GM18519 (cell line): ENCODE measurements around the gene TRPM1.

Experiments used
- ATAC-seq: cut with Tn5 transposase; IDR thresholded peaks from one replicate; pipeline ENCODE4 v1.9.1; 2021; ENCODE audit warnings: mild to moderate bottlenecking, moderate library complexity; ENCODE audit not compliant: unreplicated experiment, low FRiP score

Gene TRPM1

DNA sequence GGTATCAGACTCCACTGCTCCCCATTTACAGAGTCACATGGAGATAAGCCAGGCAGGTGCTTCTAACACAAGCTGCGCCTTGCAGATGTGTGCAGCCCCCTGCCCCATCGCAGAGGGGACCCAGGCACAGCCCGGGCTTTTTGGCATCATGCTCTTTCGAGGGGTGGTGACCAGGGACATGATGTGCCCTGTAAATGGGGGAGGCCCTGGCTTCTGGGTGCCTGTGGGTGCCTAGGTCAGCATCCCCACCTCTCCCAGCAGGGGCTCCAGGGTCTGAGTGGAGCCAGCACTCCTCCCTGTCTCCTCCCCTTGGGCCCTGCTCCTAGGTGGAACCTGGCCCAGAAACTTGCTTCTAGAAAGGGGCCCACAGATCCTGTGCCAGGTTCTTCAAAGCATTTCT lies 15.2 kb downstream of the TRPM1 start:
- no peak for ATAC-seq

DNA sequence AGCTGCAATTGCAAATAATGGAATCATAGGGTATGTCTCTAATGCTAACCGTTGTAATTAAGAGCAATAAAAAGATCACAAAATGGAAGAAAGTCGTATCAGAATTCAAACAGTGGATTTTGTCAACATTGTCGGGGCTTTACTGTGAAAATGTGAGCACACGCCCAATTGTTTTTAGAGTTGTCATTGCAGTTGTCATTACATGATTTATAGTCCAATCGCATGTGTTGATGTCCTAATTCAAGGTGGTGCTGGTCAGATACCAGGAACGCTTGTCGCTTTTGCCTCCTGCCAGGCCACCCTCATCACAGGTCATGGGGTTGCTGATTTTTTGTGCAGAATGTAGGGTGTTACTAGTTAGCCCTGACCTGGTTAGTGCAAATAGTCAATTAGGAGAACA lies 16.2 kb downstream of the TRPM1 start:
- no peak for ATAC-seq

DNA sequence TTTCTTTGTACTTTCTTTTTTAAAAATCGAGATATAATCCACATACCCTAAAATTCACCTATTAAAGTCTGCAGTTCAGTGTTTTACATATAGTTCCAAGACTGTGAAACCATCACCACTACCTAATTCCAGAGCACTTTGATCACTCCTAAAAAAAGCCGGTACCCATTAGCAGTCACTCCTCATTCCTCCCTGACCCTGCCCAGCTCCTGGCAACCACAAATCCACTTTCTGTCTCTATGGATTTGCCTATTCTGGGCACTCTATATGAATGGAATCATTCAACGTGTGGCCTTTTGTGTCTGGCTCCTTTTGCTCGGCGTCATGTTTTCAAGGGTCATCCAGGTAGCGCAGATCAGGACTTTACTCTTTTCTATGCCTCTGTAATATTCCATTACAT lies 17.3 kb downstream of the TRPM1 start:
- ATAC-seq = no peak

DNA sequence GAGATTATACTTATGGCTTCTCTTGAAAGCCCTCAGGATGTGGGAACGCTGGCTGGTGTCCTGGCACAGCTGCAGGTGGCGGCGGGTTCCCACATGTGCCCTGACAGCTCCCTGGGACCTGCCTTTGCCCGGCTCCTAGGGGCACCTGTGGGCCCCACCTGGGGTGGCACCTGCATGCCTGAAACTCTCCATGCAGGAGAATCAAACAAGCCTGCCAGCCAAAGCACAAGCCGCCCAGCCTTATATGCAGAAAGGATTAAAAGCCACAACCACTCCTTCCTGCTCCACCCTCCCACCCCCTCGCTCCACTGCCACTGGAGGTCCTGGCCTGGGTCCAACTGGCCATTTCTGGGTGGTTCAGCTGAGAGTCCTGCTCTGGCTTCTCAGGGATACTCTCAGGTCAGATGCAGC lies 18.1 kb downstream of the TRPM1 start:
- ATAC-seq = no peak

DNA sequence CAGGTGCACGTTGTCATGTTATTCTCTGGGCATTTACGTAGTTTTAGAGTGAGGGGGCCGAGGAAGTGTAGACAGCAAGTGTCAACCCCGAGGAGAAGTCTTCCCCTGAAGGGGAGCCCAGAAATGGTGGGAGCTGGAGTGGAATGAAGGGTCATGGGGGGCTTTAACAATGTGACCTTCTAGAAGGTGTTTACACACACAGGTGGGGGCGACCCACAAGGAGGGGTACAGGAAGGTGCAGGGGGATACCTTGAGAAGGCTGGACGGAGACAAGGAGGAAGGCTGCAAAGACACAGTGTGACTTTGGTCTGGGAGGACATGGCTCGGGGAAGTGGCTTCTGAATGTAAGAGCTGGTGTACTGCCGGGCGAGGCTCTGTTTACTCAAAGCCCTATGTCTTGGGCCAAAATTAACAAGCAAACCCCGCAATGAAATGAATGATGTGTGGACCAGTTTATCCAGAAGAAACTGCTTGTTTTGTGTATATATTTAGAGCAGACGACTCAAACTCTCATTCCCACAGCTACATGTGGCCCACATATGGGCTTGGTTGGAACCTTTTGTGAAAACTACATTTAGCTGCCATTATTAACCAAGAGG lies 18.7 kb downstream of the TRPM1 start:
- no peak for ATAC-seq

DNA sequence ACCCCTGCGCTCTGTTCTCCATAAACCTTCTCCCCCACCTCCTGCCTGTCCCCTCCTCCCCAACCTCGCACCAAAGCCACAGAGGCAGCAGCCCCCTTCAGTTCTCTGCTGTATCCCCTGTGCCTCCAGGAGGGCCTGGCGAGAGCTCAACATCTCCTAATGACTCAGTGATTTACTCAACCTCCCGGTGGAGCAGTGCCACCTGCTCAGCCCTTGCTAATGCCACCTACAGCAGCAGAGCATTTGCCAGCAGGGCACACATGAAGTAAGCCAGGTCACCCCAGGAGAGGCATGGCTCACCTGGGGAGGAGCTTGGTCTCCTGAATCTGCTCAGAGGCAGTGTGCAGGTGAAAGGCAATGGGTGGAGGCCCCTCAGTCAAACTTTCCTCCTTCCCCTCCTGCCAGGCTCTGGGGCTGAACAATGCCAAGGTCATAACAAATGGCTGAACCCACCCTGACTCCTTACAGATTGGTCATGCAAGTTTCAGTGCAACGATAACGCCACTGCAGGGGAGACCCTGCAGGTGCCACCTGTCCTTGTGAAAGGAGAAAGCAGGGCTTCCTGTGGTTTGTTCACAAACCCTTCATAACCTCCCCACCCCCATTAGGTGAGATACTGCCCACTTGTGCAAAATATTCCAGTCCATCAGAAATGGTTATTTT lies 19.8 kb downstream of the TRPM1 start:
- no peak for ATAC-seq

DNA sequence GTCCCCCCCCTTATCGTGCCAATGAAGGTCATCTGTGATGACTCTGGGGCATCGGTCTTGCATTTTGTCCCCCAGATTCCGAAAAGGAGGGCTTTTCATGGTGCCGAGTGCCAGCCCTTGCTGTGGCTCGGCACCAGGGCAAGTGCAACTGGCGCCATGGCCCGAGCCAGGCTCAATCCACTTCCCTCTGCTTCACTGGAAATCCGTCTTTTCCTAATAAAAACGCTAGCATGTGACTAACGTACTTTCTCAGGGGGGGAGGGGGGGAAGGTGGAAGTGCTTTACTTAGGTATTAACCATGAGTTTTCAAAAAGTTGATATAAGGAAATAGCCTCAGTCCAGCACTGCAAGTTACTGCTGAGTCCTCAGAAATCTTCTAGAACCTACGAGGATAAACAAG lies 20.5 kb downstream of the TRPM1 start:
- no peak for ATAC-seq

DNA sequence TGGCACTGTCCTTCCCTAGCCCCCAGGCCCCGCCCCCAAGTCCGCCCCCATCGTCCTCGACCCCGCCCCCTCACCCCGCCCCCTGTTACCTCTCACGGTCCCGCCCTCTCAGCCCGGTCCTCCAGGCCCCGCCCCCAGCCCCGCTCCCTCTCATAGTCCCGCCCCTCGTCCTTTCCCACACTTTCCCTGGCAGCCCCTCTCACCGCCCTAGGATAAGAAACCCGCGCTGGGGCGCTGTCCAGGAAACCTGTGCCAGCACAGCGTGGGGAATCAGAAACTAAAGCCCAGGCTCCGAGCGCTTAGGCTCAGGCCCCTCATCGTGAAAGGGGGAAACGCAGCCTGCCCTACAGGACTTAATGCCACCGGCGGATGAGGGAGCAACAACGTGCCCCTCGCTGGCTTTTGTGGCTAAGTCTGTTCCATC lies 20.9 kb downstream of the TRPM1 start:
- no peak for ATAC-seq

DNA sequence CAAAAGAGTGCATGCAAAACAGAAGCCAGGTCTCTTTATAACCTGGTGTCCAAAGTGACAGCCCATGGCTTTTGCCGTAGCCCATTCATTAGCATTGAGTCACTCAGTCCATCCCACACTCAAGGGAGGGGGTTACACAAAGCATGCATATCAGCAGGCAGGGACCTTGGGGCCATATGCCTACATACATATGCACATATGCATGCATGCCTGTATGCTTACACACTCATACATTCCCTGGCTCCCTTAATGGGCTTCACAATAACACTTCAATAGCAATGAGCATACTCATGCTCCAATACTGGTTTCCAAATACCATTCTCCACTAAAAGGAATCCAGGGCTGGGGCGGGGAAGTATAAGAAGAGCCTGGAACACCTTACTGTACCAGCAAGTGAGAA lies 22.0 kb downstream of the TRPM1 start:
- ATAC-seq = no peak

DNA sequence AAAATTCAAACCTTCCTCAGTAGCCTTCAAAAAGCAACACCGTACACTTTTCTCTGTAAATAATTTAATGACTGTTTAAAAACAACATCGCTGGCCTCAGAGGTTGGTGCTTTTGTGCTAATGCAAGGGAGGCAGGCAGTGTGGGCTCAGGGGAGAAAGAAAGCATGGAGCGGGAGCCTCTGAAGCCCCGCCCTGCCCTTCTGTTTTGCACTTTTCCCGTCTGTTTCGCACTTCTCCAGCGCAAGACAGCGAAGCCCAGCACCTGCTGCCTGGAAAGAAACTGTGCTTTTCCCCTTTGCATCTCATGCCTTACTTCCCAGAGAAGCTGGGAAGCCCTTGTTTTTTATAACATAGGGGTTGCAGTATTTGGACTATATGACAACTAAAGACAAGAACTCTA lies 23.1 kb downstream of the TRPM1 start:
- no peak for ATAC-seq

DNA sequence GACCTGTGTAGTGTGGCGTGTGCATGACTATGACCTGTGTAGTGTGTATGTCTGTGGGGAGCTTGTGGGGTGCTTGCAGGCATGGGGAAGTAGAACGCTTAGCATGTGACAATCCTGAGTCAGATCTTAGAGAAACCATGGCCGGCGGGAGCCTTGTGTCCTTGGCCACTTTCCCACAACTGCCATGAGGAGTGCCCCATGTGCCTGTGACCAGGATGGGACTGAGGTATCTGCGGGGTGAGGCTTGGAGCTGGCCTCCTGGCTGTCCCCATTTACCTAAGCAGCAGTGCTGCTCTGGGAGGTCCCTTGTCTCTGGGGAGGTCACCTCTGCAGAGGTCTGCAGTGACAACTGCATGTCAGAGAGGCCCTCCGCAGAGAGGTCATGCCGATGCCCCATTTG lies 23.6 kb downstream of the TRPM1 start:
- ATAC-seq = no peak

DNA sequence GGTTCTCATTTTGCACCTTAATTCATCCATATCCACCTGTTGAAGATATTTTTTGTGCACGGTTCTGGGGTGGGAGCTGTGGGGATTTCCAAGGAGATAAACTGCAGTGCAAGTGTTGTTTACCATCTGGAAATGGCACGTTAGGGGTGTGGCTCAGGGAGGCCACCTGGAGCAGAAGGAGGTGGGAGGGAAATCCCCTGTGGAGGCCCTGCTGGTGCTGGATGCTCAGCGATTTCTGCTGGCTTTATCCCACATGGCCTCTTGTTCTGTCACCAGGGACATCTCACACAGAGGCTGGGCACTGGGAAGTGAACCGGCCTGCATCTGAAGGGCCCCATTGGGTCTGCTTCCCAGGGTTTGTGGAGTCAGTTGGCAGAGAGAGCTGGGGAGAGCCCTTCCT lies 24.3 kb downstream of the TRPM1 start:
- no peak for ATAC-seq

DNA sequence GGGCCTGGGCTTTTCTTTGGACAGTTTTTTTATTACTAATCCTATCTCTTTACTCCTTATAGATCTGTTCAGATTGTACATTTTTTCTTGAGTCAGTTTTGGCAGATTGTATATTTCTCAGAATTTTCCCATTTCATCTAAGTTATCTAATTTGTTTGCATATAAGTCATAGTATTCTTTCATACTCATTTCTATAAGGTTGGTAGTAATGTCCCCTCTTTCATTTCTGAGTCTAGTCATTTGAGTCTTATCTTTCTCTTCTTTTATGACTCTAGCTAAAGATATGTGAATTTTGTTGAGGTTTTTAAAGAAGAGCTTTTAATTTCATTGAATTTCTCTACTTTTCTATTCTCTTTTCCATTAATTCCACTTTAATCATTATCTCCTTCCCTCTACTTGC lies 27.2 kb downstream of the TRPM1 start:
- ATAC-seq = no peak

DNA sequence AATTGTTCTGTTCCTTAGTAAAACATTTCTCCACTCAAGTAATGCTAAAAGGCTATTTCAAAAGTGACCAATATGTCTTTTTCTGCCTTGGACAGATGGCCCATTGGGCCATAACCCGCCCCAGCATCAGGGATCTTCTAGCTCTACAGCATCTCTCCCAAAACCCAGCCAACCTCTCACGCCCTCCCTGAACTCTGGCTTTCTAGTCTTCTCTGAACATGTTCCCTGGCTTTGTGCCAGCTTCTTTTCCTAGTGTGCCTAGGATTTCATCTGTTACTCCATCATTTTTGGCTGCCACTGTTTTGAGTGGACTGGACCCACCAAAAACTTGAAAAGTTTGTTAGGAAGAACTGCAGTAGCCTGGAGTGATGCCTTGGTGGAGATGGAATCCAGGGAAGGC lies 30.7 kb downstream of the TRPM1 start:
- no peak for ATAC-seq

DNA sequence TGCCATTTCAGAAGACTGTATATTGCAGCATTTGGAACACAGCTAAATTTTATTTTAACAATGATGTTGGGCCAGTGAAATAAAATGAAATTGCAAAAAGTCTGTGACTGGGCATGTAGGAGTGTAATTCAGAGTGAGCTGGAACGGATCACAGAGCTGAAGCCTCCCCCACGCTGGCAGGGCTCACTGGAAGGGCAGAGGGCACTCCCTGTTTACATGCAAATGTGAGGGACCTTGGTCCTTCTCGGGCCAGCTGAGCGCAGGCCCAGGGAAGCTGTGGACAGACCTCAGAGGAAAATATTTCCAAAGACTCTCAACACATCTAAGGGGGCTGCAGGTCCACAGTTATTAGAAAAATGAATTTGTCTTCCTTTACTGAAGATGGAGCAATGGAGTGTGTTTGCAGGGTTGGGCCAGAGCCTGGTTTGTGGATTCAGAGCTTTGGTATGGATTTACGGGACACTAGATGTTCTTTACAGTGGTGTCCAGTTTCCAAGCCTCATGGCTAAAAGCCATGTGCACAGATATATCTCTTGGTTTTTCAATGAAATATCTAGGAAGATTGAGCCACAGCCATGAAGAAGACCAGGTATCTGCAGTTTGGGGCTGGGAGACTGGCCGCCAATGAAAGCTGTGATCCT lies 32.0 kb downstream of the TRPM1 start:
- no peak for ATAC-seq

DNA sequence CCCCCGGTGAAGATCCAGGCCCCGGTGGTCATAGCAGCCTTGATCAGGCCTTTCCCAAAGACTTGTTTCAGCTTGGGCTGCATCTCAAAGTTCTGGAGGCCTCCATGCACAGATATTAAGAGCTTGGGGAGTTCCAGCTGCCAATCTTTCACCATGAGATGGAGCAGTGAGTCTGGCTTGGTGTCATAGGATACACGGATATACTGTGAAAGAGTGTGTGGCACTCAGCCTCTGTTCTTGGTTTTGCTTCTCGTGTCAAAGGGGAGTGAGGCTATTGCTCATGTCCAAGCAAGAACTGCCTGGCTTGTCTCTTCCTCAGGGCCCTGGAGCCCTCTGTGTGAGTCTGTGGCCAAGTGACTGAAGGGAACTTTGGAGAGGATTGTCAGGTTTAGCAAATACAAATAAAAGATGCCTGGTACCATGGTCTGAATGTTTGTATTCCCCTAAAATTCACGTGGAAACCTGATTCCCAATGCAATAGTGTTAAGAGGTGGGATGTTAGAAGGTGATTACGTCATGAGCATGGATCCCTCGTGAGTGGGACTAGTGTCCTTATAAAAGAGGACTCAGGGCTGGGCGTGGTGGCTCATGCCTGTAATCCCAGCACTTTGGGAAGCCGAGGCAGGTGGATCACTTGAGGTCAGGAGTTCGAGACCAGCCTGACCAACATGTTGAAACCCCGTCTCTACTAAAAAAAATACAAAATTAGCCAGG lies 33.5 kb downstream of the TRPM1 start:
- no peak for ATAC-seq

DNA sequence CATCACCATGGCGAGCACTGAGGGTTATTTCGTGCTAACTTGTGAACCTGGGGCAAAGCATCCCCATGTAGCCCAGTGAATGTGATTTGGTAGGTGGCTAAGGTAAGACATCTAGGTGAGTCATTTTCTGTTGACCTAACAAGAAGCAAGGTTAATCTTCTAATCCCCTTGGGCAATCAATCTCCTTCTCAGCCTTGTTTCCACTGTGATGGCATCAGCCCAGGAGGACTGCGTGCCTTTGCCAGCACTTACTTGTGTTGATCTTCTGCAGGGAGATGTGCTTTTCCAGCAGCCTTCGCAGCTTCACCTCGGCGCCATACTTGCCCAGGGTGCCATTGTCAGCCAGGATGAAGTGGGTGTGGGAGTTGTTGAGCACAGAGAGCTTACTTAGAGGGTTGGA lies 35.7 kb downstream of the TRPM1 start:
- no peak for ATAC-seq

DNA sequence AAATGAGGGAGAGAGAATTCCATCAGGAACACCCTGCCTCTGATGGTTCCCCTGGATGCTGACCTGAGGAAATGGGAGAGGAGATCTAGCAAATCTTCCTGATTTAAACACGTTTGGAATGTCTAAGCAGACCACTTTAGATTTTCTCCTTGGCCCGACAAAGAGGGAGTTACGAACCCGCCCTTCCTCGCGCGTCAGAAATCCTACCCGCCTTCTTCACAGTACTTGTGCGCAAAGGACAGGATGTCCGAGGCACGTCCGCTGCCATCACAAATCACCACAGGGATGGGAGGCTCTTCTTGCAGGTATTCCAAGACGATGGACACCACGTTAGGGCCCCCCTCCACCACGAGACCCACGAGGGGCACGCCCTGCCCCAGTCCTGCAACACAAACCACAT lies 38.6 kb downstream of the TRPM1 start:
- no peak for ATAC-seq

DNA sequence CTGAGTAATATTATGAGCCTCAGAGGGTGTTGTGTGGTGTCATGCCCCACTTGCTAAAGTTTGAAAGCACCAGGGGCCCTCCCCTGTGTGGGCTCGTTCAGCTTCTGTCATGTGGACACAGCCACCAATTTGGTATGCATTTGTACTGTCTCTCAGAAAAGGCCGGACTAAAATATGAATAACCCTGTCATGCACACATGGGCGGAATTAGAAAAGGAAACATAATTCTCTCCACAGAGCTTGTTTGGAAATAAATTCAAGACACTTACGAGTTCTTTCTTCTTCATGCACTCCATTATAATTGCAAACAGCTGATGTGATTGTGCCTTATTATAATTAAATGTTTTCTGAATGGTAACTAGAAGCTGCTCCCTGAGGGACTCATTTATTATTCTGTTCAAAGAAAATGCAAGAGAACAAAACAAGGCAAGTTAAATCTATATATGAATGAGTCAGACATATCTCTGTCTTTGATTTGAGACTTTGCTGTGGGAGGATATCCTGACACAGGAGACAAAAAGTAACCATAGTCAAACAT lies 39.1 kb downstream of the TRPM1 start:
- no peak for ATAC-seq

DNA sequence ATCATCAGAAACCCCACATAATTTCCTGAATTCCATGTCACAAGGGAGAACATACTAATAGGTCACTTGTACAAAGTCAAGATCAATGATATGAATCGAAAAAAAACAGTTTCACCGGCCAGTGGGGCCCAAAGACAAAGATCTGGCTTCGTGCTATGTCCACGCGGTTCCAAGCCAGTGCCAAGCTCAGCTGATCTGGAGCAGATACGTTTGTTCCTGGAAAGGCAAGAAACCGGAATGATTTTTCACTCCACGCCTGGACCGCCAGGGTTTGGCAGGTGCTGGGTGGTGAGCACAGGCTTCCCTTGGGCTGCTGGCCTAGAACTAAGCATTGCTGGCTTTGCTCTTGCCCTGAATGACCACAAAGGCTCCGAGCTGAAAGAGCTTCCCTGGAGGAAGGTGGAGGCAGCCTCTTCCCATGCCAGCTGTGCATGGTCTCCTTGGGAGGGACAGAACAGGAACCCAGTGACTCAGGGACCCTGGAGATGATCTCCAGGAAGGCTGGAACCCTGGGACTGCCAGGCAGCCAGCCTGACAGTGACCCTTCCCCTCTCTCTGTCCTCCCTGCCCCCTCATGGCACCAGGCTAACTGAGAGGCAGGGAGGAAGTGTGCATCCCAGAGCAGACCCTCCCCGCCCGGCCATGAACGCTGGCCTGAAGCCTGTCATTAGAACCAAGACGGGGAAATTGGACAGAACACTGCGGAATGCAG lies 40.9 kb downstream of the TRPM1 start:
- no peak for ATAC-seq
